NCI-H1105 treated with DMSO at 0.1 percent for 48 hours (cell line): ENCODE measurements around the gene NPAS3.

ENCODE experiments used
- DNase-seq: peaks from one replicate; lab custom pipeline; 2025; lab: John Stamatoyannopoulos, UW

The NPAS3 gene

DNA sequence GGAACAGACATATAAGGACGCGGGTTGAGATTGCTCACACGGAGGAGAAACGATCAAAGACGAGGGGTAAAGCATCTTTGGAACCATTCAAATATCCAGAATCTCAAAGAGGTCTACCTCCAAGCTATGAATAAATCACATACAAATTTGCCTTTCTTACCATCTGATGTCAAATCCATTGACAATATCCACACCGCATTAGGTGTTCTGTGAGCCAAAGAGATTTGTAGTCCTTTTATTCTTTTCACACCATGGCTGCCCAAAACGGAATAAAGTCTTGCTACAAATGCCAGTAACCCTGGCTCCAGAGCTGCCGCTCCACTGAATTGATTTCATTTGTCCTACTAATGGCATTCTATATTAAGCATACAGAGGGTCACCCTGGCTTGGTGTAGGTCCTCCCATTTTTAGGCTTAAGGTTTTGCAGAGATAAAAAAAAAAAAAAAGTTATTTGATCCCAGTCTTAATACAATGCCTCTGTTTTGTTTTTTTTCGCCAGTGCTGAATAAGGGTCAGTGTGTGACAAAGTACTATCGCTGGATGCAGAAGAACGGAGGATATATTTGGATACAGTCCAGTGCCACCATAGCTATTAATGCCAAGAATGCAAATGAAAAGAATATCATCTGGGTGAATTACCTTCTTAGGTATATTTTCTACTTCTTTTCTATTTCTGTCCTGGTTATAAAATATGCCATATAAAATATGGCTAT, 854.9 kb downstream of the NPAS3 start:
- DNase-seq: no peak

DNA sequence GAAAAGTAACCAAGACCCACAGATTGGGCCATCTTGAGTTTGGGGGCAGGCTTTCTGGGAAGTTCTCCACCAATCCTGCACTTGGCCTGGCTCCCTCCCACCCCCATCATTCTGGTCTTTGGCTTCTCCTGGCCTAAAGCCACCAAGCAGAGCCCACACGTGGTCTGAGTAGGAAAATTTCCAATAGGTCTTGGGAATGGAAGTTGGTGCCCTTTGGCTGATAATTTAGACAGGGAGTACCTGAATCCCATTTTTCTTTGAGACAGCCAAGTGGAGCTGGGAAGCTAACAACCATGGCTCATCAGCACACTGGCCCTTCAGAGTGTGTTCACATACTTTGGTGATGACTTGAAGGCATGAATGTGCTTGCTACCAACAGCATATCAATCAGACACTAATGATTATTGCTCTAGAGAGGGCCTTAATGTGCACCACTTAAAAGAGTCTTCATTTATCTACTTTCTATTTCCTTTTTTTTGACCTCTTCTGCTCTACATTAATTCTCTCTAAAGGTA, 856.2 kb downstream of the NPAS3 start:
- no peak for DNase-seq

DNA sequence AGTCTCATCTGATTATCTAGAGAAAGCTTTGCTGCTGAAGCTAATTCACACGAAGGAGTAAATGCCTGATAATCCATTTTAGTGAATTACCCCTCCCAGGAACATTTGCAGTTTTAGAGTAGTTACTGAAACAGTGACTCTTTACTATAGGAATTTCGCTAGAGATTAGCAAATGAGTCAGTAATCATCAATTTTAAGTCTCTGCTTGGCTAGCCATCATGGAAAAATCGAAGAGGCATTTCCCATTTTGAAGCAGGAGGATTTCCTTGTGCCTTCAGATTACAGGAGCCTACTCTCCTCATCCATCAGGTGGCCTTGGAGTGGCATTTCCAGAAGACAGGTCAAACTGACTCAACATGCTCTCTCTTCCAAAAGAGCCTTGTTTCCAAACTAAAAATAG, 857.7 kb downstream of the NPAS3 start:
- DNase-seq: no peak

DNA sequence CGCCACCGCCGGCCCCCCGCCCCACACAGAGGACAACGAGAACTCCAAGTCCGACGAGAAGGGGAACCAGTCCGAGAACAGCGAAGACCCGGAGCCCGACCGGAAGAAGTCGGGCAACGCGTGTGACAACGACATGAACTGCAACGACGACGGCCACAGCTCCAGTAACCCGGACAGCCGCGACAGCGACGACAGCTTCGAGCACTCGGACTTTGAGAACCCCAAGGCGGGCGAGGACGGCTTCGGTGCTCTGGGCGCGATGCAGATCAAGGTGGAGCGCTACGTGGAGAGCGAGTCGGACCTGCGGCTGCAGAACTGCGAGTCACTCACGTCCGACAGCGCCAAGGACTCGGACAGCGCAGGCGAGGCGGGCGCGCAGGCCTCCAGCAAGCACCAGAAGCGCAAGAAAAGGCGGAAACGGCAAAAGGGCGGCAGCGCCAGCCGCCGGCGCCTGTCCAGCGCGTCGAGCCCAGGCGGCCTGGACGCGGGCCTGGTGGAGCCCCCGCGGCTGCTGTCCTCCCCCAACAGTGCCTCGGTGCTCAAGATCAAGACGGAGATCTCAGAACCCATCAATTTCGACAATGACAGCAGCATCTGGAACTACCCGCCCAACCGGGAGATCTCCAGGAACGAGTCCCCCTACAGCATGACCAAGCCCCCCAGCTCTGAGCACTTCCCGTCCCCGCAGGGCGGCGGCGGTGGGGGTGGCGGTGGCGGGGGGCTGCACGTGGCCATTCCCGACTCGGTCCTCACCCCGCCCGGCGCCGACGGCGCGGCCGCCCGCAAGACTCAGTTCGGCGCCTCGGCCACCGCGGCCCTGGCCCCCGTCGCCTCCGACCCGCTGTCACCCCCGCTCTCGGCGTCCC, 861.3 kb downstream of the NPAS3 start:
- DNase-seq: no peak

DNA sequence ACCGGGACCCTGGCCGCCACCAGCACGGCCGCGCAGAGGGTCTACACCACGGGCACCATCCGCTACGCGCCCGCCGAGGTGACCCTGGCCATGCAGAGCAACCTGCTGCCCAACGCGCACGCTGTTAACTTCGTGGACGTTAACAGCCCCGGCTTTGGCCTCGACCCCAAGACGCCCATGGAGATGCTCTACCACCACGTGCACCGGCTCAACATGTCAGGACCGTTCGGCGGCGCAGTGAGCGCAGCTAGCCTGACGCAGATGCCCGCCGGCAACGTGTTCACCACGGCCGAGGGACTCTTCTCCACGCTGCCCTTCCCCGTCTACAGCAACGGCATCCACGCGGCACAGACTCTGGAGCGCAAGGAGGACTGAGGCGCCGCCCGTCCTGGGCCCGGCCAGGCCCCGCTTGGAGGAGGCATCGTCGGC, 862.1 kb downstream of the NPAS3 start:
- no peak for DNase-seq

DNA sequence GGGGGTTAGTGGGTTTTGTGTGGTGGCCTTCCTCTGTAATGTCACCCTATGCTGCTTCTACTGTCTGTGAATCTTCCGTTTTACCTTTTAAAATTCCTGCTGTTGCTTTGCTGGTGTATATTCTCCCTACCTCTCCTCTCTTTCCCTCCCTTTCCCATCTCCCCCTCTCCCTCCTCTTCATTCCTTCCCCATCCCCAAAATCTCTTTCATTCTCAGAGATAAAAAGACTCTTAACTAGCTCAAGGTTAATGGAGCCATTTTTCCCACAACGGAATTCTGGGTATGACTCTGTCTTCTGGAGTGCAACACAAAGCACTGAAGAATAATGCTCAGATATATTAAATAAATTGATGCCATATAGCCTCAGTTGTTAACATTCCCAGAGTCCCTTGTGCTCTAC, 864.1 kb downstream of the NPAS3 start:
- no peak for DNase-seq

DNA sequence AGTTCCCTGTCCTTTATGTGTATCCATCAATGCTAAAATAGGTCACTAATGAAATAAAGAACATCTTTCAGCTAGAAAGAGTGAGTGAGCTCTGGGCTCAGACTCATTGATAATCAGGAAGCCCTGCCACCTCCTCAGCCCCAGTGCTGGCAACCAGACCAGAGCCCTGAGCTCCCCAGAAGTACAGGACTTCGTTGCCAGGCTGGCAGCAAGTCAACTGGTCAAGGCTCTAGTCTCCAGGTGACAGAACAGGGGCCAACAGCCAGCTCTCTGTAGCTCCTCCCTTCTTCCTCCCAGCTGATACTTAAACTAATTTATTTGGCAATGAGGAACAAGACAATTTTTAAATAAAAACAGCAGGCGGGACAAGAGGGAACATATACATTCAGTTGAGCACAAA, 866.9 kb downstream of the NPAS3 start:
- DNase-seq: no peak

DNA sequence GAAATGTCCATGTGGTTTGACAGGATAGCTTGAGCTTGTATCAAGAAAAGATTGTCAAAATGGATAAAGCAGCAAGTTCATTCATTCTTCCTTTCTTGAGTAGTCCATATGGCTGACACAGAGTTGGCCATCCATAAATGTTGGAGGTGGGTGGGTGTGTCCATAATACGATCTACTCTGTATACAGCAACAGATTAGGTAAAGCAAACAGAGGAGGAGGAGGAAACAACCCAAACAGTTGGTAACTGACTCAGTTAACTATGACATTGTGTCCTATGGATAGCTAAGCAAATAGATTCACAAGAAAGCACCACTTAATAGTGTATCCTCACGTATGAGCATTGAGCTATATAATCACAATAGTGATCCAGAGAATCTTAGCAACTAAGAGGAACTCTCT, 868.2 kb downstream of the NPAS3 start:
- no peak for DNase-seq

DNA sequence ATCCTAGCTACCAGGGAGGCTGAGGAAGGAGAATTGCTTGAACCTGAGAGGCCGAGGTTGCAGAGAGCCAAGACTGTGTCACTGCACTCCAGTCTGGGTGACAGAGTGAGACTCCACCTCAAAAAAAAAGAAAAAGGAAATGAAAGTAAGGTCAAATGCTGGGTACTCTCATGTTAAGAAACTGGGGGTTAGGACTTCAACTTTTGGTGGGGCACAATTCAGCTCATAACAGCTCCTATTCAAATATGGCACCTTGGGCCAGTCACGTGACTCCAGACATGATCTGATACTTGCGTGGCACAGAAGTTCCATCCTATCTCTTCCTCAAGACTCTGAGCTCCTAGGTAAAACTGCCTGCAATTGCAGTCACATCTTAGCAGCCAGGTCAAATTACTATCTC, 869.5 kb downstream of the NPAS3 start:
- DNase-seq: no peak

DNA sequence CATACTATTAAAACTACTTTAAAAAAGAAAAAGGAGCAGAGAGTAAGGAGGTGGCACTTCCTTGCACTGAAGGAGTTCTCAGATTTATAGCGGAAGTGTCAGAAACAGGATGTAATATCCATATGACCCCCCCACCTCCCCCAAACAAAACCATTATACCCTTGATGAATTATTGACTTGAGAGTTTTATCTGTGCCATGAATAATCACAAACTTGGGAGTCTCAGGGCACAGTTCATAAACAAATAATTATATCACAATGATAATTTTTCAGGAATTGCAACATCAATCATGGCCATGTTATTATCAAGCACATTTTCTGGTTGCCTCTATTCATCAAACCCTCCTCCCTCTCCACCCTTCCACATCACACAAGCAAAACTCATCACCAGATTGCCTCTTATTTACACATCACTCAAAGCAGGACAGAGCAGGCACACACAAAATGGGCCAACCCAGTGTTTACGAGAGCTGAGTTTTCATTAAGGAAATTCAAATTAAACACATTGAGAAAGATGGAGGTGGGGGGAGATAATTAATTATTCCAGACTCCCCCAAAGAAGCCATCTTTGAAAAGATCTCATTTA, 870.8 kb downstream of the NPAS3 start:
- DNase-seq: peak; percentile 49

DNA sequence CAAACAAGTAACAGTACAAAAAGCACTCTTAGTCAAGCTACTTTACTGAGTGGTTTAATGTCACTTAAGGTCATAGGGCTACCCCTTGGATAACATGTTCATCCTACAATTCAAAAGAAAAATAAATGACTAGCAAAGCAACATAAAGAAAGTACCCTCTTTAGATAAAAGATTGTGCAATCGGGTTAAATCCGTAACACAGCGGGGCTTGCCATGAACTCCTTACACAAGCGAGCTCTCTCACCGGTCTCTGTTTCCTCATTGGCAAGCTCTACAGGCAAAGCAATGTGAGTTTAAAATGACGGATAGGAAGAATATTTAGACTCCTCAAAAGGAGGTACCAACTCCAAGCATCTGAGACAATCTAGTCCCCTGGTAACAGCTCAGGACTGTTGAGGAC, 871.6 kb downstream of the NPAS3 start:
- DNase-seq: no peak

DNA sequence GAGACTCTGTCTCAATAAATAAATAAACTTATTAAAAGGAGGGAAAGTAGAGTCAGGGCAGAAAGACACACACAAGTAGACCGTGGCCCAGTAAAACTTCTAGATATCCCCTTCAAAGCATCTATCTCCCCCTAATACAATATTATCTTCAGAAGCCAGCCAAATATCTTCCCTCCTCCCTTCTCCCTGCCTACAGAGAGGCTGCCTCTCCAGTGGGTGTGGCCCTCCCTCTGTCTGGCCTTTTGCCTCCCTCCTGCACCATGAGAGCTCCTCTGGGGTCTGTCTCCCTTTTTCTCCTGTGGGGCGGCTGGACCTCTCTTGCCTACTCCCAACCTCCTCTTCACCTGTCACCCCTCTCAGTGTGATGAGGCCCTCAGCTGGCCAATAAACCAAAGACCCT, 873.0 kb downstream of the NPAS3 start:
- no peak for DNase-seq

DNA sequence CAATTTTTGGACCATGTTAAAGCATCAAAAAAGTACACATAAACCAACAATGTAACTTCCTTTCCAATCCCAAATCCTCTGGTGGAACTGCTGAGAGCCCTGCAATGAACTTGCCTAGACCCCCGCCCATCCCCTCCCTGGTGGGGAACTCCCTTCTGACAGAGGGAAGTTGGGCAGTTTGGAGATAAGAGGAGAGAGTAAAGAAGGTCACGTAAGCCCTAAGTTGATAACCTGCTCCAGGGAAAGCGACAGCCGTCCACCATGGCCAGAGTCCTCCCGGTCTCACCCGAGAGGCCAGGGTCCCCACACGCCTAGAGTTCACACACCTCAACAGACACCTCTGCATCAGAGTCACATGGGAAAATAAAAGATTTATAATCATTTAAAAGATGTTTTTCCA, 873.5 kb downstream of the NPAS3 start:
- DNase-seq: no peak

DNA sequence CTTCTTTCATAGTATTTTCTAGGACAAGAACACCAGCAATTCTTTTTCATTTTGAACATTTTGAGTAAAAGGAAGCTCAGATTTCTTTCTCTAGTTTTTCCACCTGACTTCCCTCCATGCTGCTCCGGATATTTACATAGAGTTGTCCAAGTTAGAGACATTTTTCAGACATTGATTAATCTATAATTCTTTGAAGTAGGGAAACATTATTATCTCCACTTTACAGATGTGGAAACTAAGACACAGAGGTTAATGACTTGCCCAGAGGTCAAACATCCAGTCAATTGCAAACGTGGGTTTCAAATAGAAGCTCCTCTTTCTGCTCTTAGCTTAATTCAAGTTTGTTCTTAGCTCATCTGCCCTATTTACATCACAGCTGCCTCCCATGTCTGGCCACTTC, 873.9 kb downstream of the NPAS3 start:
- no peak for DNase-seq

DNA sequence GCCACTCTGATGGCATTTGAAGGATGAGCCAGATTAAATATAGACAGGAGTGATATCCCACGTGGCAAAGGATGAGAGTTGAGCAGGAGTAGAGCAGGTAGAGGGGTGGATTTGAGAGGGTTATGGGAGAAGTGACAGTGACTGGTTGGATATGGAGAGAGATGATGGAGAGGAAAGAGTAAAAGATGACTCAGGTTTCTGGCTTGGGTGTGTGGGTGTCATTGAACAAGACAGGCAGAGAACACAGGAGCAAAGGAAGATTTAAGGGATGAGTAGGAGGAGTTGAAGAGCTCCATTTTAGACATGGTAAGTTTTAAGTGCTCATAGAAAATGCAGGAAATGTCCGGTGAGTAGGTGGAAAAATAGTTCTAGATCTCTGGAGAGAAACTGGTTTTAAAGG, 875.3 kb downstream of the NPAS3 start:
- DNase-seq: no peak

DNA sequence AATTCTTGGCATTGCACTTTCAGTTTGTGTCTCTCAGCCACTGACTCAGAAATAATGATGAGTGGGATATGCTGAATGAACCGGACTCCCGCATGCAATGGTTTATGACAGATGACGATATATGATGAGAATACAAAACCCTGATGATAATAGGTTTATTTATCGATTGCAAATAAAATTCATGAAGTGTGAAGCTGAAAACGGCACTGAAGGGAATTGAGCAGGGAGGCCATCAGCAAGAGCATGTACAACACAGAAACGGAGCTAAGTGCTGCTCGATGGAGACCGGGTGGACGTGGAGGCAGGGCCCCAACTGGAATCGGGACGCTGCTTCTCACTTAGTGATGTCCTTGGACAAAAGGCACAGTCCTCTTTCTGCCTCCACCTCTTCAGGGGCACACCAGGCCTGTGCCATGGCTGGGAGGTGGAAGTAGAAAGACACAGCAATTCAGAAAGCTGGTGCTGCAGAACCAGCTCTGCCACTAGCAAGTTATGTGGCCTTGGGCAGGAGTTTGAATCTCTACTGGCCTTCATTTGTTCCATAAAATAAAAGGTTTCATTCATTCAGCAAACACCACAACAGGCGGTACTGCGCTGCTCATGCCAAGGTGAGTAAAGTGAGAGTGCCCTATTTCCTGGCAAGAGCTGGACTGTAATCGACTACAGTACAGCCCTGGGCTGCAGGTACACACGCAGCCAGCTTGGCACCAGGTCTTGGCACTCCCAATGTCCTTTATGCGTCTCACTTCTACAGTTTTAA, 895.2 kb downstream of the NPAS3 start:
- DNase-seq: no peak

DNA sequence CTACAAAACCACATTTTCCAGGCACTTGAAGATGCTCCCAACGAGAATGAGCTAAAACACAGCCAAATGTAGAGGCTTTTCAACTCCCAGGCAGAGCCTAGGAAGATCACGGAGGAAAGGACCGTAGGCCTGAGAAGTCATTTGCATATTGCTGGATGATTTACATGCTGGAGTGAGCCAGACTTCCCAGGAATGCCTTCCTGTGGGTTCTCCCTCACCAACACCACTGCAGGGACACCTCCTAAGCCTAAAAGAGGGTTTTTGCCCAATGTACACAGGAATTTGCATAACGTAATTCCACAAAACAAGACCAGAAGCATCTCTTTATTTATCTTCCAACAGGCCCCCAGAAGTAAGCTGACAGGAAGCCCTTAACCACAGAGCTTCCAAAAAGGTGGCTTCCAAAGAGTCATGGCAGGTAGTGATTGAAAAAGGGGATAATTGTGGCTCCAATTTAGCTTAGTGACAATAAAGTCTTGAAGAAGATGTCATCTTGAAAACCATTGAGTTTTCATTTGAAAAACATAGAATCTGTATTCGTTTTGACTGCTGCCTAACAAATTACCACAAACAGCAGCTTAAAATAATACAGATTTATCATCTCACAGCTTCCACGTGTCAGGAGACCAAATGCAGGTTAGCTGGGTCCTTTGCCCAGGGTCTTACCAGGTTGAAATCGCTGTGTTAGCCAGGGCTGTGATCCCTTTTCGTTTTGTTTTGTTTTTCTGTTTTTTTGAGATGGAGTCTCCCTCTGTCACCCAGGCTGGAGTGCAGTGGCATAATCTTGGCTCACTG, 896.0 kb downstream of the NPAS3 start:
- DNase-seq: no peak

DNA sequence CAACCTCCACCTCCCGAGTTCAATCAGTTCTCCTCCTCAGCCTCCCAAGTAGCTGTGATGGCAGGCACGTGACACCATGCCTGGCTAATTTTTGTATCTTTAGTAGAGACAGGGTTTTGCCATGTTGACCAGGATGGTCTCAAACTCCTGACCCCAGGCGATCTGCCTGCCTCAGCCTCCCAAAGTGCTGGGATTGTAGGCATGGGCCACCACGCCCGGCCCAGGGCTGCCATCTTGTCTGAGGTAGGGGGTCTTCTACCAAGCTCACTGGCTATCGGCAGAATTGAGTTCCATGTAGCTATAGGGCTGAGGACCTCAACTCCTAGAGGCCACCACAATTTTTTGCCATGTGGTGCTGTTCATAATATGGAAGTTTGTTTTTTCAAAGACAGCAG, 896.6 kb downstream of the NPAS3 start:
- DNase-seq: no peak

DNA sequence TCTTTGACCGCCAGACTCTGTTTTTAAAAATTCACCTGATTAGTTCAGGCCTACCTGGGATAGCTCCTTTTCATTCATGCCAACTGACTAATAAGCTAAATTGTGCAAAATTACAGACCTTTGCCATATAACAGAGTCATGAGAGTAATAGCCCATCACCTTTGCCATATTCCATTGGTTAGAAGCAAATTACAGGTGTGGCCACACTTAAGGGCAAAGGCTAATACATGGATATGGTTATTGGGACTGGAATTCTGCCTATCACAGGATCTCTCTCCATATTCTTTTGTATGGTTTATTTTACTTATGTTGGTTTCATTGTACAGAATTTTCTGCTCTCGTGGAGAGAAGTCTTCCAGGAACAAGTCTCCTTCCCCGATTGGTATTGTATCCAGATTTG, 897.0 kb downstream of the NPAS3 start:
- no peak for DNase-seq

DNA sequence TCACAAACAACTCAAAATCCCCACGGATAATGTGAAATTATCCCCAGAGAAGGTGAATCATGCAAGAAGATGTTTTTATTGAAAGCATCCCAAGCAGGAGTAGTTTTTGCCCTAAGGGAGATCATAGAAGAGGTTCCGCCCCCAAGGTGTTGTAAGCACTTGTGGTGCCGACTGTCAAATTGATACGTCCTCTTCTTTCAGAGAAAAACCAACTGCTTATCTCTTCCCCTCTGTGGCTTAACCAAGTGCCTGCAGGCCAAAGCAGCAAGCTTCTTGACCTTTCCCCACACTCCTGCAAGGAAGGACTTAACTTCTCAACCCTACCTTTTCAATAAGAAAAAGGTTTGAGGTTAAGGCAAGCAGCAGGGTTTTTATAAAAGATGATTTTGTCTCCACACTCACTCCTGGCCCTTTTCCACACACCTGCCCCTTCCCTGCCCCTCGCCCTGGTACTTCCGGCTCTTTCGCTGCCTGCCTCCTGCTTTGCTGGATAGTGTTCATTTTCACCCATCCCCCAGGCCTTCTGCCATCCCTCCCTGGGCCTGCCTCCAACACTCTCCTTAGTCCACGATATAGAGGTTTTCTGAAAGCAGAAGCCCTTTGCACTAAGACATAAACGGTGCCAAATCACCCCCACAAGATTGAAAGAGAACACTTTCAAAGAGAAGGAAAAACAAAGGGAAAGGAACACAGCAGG, 897.7 kb downstream of the NPAS3 start:
- peak; percentile 24 for DNase-seq
